NCI-H1930 (cell line): ENCODE measurements around the gene FAM184A.
"Not testable (repeated sequence)": the region's sequence is repeated elsewhere in the genome, so short reads cannot be mapped to it uniquely, and the experiment has no call there.

Experiments used
- DNase-seq, 2 experiments: peaks; one replicate each; lab custom pipeline; 2025; lab: John Stamatoyannopoulos, UW

The FAM184A gene

GRCh38 chr6:119100115-119100514 lies 21.7 kb upstream of the FAM184A start:
- DNase-seq: no peak

DNA sequence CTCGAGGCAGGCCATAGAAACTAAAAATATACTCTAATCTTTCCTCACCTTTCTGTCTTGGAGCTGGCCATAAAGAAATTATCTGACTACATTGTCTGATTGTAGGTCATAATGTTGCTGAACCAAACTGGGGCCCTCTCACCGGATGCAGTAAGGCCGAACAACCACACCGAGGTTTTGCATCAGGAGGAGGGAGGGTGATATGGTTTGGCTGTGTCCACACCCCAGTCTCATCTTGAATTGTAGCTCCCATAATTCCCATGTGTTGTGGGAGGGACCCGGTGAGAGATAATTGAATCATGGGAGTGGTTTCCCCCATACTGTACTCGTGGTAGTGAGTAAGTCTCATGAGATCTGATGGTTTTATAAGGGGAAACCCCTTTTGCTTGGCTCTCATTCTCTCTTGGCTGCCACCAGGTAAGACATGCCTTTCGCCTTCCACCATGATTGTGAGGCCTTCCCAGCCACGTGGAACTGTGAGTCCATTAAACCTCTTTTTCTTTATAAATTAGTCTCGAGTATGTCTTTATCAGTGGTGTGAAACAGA lies 19.4 kb upstream of the FAM184A start:
- DNase-seq: not testable (repeated sequence)

DNA sequence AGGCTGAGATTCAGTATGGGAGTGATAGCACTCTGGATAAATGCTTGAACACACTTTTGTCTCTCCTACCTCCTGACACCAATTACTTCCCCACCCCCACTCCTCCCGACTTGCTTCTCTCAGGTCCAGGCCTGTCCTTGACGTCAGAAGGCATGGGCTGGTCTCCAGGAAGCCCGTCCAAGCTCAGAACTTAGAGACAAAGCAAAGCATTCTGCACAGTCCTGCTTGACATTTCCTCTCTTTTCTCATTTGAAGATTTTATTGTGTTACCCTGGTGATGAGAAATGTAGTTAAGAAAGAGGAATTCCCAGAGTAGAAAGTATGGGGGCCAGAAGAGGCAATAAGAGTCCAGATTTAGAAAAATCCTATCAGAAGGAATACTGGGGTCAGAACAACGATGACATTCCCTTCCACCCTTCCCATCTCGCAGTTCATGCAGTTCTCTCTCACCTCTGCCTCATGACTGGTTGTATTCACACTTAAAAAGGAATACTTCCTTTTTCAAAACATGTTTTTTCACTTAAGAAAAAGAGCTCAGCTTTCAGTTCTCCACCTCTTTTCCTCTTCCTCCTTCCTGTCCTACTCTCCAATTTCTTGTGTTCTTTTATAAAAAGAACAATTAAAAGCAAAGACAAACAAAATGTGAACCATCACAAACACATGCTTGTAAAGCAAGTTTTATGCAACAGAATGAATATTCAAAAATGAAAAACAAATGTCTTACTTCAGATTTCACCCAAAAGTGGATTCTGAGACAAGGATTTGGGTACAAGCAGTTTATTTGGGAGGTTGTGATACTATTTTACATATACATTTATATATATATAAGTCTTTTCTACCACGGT lies 18.5 kb upstream of the FAM184A start:
- no peak for DNase-seq

DNA sequence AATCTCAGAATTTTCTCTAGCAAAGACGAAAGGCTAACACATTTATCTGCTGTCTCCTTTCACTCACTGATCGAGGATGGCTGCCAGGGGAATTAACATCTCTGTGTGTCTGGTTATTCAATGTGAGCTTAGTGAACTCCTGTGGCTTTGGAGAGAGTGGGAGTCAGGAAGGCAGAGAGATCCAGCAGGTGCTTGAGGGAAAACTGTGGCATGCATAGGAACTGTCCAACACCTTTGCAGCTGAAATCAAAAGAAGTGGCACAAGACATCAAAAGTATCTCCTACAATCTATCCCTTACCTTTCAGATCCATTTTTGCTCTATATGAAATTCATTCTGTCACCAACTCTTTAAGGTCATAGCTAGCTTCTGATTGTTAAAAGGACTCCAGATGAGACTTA lies 11.8 kb upstream of the FAM184A start:
- DNase-seq: no peak

DNA sequence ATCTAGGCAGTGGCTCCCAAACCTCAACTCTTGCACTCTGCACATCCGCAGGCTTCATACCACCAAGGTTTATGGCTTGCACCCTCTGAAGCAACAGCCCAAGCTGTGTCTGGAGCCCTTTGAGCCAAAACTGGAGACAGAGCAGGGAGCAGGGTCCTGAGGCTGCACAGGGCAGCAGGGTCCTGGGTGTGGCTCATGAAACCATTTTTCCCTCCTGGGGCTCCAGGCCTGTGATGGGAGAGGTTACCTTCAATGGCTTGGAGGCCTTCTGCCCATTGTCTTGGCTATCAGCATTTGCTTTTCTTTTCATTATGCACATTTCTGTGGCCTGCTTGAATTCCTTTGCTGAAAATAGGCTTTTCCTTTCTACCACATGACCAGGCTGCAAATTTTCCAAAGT lies 6.3 kb upstream of the FAM184A start:
- DNase-seq: no peak

DNA sequence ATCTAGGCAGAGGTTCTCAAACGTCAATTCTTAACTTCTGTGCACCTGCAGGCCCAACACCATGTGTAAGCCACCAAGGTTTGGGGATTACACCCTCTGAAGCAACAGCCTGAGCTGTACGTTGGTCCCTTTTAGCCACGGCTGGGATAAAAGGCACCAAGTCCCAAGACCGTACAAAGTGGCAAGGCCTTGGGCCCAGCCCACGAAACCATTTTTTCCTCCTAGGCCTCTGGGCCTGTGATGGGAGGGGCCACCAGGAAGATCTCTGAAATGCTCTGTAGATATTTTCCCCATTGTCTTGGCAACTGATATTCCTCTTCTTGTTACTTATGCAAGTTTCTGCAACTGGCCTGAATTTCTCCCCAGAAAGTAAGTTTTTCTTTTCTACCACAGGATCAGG lies 4.5 kb upstream of the FAM184A start:
- DNase-seq: no peak

GRCh38 chr6:119079283-119079809 lies 882 bp upstream of the FAM184A start:
- DNase-seq: no peak

- peak; percentile 23 to 55 for DNase-seq
These were observed 655 bp downstream of the FAM184A start for GRCh38 chr6:119077643-119078375.

DNA sequence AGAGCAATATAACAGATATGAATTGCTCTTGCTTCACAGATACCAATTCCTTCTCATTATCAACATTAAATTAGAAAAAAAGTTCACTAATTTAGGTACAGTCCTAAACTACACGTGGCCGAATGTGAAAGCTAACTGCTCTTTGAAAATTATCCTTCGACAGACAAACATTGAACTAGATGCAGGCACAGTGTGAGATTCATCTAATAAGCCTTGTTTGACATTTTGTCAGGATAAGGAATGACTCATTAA lies 1.1 kb downstream of the FAM184A start:
- no peak for DNase-seq

DNA sequence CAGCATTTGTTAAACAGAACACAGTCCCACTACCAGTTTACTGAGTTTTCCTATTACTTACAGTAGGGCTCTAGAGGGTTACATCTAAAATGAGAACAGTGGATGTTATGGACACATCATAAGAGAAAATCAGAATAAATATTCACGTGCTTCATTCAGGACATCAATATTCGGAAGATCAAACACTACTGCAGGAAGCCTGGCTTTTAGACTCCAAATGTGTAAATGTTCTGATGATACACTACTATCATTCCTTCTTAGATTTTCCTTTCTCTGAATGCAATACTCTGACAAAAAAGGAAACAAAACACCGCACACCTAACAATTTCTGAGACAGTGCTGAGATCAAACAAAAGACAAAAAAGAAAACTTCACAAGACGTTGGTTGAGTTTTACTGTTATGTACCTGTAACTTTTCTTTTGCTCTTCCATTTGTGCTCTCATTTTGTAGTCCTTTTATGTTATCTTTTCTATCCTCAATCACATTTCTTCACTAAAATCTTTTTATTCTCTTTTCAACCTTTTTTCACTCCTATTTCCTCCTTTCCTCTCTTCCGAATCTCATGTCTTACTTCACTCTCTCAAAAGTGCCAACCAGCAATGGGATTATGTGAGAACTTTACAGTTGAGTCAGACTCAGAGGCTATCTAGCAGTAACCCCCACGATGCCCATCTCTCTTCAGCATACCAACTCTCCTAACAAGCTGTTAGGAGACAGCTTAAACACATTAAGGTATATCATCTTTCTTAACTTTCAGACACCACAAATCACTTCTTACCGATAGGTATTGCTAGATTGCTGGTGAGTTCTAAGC lies 1.7 kb downstream of the FAM184A start:
- no peak for DNase-seq

GRCh38 chr6:119076173-119076572 lies 2.3 kb downstream of the FAM184A start:
- no peak for DNase-seq

DNA sequence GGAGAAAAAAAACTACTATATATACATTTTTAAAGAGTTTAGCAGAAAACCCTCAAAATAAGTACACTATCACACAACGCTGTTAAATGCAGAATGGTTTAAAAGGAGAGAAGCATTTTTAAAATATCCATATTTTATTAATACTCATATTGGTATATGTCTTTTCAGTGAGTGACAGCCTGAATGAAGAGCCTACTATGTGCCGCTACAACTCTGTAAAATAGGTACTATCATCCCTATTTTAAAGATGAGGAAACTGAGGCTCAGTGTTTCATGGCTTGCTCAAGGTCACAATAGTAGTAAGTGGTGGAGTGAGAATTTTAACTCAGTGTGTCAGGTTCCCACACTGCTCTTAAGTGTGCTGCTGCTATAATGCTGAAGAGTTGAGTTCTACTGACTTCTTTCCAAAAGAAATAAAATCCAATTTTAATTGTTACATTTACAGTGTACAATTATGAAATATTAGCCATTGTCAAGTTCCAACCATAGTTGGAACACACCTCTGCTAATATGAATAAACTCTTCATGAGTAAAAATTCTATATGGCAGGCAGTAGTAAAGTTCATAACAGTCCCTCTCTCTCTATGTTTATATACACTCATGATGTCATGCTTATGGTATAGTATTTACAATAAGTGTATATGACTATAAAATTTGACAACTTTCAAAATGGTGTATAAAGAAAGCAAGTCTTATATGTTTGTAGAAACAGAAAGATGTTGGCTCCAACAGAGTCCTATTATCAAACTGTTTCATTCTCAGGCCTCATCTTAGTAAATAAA lies 3.1 kb downstream of the FAM184A start:
- no peak for DNase-seq

- no peak for DNase-seq
These were observed 5.0 kb downstream of the FAM184A start for GRCh38 chr6:119073307-119074051.

GRCh38 chr6:119071576-119071975 lies 6.9 kb downstream of the FAM184A start:
- DNase-seq: no peak

GRCh38 chr6:119067091-119067490 lies 11.4 kb downstream of the FAM184A start:
- peak; percentile 53 to 61 for DNase-seq

DNA sequence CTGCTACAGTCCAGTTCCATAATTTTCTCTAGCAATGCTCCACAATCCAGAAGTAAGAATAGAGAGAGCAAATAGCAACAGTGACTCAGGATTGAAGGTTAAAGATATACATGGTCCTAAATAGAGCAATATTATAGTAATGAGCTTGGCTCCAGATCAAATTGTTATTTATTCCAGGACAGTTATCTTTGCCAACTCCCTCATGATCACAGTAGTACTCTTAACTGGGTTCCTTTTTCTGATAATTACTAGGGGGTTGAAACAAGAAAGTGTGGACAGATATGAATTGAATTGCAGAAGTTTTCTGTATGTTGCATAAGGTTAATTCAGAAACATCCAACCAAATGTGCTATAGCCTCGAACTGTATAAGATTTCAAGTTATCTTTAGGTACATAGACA lies 11.9 kb downstream of the FAM184A start:
- DNase-seq: peak in 1 of 2 experiments; percentile 45

DNA sequence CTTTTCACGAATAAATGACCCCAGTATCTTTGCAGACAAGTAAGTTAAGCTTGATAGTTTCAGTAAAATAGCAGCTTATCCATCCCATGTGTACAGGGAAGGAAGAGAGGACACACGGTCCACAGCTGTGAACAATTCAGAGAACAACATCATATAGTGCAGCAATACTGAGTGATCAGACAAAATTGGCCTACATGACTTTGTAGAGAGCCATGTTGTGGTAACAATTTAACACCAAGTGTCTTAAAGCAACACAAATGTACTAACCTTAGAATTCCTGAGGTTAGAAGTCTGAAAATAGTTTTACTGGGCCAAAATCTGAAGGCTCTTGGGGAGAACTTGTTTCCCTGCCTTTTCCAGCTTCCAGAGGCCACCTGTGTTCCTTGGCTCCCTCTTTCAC lies 12.5 kb downstream of the FAM184A start:
- no peak for DNase-seq

- DNase-seq: no peak
These were observed 13.1 kb downstream of the FAM184A start for GRCh38 chr6:119065382-119065781.

DNA sequence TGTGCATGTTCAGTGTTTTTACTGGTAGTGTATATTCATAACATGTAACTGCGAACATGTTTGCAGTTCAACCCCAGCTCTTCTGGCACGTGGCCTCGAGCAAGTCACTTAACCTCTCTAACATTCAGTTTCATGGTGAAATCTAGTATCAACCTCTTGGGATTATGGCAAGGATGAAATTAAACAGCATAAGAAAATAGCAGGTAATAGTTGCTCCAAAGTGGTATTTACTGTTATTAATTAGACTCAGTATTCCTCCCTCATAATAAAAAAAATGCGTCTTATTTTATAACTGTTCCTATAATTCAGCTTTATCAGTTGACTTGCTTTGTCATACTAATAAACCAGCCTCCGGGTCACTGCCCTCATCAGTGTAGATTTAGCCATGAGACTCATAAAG lies 15.0 kb downstream of the FAM184A start:
- no peak for DNase-seq

DNA sequence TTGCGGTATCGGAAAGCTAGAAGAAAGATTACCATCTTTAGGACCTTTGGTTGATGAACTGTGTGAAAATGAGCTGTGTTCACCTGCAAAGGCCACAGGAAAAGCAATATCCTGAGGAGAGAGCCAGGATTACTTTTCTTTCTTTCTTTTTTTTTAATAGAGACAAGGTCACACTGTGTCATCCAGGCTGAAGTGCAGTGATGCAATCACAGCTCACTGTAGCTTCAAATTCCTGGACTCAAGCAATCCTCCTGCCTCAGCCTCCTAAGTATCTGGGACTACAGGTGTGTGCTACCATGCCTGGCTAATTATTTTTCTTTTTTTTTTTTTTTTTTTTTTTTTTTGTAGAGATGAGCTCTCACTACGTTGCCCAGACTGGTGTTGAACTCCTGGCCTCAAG lies 17.2 kb downstream of the FAM184A start:
- no peak for DNase-seq
